OCI-LY1 (cell line): ENCODE results near the gene FAU.

Source experiments
- EZH2 ChIP-seq: fragments of 200-600 bp; sonication (generic), shearing (Covaris generic); IDR thresholded peaks from 2 replicates; pipeline ENCODE4 v1.8.0; 2017; ENCODE audit warnings: borderline replicate concordance, mixed run types, mild to moderate bottlenecking, antibody characterized with exemption, low read length, moderate library complexity, mixed read lengths
- TF ChIP-seq, protein P1 (sequence below): fragments of 200-600 bp; sonication (generic), shearing (Covaris generic); IDR thresholded peaks from 2 replicates; pipeline ENCODE4 v1.5.1; 2017; ENCODE audit warnings: mild to moderate bottlenecking, antibody characterized with exemption, low read length, moderate library complexity, mixed read lengths

DNA sequence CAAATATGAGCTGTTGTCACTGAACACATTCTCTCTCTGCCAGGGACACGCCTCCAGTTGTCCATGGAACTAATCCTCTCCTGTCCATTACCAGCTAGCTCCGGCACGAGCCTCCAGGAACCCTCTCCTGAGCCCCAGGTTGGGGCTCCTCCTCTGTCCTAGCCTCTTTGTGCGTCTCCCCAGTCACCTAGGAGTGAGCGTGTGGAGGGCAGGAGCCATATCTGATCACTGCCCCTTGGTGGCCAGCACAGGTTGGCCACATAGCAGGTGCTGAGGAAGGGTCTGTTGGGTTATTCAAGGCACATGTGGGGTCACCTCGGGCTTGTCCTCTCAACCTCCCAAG, 9.9 kb upstream of the FAU start:
- no peak for TF ChIP-seq EZH2
- TF ChIP-seq, protein P1, sequence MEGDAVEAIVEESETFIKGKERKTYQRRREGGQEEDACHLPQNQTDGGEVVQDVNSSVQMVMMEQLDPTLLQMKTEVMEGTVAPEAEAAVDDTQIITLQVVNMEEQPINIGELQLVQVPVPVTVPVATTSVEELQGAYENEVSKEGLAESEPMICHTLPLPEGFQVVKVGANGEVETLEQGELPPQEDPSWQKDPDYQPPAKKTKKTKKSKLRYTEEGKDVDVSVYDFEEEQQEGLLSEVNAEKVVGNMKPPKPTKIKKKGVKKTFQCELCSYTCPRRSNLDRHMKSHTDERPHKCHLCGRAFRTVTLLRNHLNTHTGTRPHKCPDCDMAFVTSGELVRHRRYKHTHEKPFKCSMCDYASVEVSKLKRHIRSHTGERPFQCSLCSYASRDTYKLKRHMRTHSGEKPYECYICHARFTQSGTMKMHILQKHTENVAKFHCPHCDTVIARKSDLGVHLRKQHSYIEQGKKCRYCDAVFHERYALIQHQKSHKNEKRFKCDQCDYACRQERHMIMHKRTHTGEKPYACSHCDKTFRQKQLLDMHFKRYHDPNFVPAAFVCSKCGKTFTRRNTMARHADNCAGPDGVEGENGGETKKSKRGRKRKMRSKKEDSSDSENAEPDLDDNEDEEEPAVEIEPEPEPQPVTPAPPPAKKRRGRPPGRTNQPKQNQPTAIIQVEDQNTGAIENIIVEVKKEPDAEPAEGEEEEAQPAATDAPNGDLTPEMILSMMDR, result no peak
